Osteoblast (primary cell): ENCODE data around the gene CNOT6. TPM values are rescaled to one million over a fixed set of nuclear protein-coding genes. Genes with fewer than 3 reads are reported as not detected.
"Not testable (repeated sequence)": the region's sequence is repeated elsewhere in the genome, so short reads cannot be mapped to it uniquely, and the experiment has no call there.

Source experiments
- DNase-seq: peaks from one replicate; pipeline ENCODE4 v3.0.0; 2011; ENCODE audit warnings: low spot score, mixed read lengths; ENCODE audit not compliant: insufficient read length; ENCODE audit errors: missing footprints
- H2AFZ ChIP-seq: 2 replicates; pipeline ENCODE4 v1.6.0; 2011; ENCODE audit warnings: mild to moderate bottlenecking, low read length
- H3K27ac ChIP-seq: 2 replicates; pipeline ENCODE4 v1.5.1; 2011; ENCODE audit warnings: mild to moderate bottlenecking, low read depth, low read length, moderate library complexity
- H3K27me3 ChIP-seq: 2 replicates; pipeline ENCODE4 v1.6.0; 2012; ENCODE audit warnings: mild to moderate bottlenecking, control low read depth, inconsistent platforms, low read length, moderate library complexity; ENCODE audit not compliant: insufficient read depth
- H3K36me3 ChIP-seq: 2 replicates; pipeline ENCODE4 v1.5.1; 2011; ENCODE audit warnings: mild to moderate bottlenecking, low read length, control low read depth, moderate library complexity; ENCODE audit not compliant: insufficient read depth
- H3K4me1 ChIP-seq: 2 replicates; pipeline ENCODE4 v1.5.1; 2011; ENCODE audit warnings: mild to moderate bottlenecking, low read length, control low read depth, moderate library complexity; ENCODE audit not compliant: insufficient read depth
- H3K4me2 ChIP-seq: 2 replicates; pipeline ENCODE4 v1.6.0; 2011; ENCODE audit warnings: mild to moderate bottlenecking, low read length; ENCODE audit not compliant: insufficient read depth
- H3K4me3 ChIP-seq: fragments of 200-600 bp; sonication (generic); 3 replicates; pipeline ENCODE4 v1.5.1; 2012; ENCODE audit warnings: mild to moderate bottlenecking, low read length, inconsistent platforms; ENCODE audit not compliant: insufficient read depth
- H3K79me2 ChIP-seq: 2 replicates; pipeline ENCODE4 v1.6.0; 2012; ENCODE audit warnings: mild to moderate bottlenecking, low read length, control low read depth, inconsistent platforms; ENCODE audit not compliant: insufficient read depth
- H3K9me3 ChIP-seq: 2 replicates; pipeline ENCODE4 v1.5.1; 2011; ENCODE audit warnings: low read depth, low read length, control low read depth
- H4K20me1 ChIP-seq: 2 replicates; pipeline ENCODE4 v1.6.0; 2012; ENCODE audit warnings: mild to moderate bottlenecking, low read length, control low read depth; ENCODE audit not compliant: insufficient read depth
- total RNA-seq: library from RNA; depleted of rRNA; stranded (reverse); fragments of >200 nt; gene quantifications from 2 replicates; pipeline ENCODE4 v1.2.3, GENCODE V29; 2012
- TF ChIP-seq, protein P1 (sequence below): IDR thresholded peaks from 2 replicates; pipeline ENCODE4 v1.5.1; 2011; ENCODE audit warnings: mild to moderate bottlenecking, low read depth, low read length, moderate library complexity; ENCODE audit errors: extremely low read depth

The CNOT6 gene
- total RNA-seq, 1 donor, result 8.3 TPM

DNA sequence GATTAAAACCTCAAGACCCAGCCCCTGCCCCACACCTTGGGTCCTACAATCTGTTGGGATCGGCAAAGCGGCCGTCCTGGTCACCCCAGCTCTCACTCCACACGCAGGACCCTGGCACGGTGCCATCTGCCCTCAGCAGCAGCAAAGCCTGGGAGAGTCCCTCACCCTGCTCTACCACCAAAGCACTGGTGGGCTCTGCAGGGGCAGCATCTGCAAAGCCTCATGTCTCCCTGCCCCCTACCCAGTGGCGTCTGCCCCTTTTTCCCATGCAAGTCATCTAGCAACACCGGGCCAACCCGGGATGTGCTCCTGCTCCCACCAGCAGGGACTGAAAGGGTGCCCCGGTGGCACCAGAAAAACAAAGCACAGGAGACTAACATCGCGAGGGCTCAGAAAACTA lies 19.6 kb upstream of the CNOT6 start:
- Histone ChIP-seq H3K27me3 (peaks cover 9% of the 10 kb centered on the region), H3K27ac (no peak overlapping the region), H3K4me3 (no peak overlapping the region), H3K4me2 (no peak overlapping the region), H3K36me3 (no peaks in the 10 kb centered on the region), H3K9me3 (no peaks in the 10 kb centered on the region), H3K79me2 (no peaks in the 10 kb centered on the region), H3K4me1 (no peaks in the 10 kb centered on the region), H2AFZ (no peak overlapping the region), H4K20me1 (no peaks in the 10 kb centered on the region)
- TF ChIP-seq, protein P1, sequence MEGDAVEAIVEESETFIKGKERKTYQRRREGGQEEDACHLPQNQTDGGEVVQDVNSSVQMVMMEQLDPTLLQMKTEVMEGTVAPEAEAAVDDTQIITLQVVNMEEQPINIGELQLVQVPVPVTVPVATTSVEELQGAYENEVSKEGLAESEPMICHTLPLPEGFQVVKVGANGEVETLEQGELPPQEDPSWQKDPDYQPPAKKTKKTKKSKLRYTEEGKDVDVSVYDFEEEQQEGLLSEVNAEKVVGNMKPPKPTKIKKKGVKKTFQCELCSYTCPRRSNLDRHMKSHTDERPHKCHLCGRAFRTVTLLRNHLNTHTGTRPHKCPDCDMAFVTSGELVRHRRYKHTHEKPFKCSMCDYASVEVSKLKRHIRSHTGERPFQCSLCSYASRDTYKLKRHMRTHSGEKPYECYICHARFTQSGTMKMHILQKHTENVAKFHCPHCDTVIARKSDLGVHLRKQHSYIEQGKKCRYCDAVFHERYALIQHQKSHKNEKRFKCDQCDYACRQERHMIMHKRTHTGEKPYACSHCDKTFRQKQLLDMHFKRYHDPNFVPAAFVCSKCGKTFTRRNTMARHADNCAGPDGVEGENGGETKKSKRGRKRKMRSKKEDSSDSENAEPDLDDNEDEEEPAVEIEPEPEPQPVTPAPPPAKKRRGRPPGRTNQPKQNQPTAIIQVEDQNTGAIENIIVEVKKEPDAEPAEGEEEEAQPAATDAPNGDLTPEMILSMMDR, result no peak
- DNase-seq, result no peak

DNA sequence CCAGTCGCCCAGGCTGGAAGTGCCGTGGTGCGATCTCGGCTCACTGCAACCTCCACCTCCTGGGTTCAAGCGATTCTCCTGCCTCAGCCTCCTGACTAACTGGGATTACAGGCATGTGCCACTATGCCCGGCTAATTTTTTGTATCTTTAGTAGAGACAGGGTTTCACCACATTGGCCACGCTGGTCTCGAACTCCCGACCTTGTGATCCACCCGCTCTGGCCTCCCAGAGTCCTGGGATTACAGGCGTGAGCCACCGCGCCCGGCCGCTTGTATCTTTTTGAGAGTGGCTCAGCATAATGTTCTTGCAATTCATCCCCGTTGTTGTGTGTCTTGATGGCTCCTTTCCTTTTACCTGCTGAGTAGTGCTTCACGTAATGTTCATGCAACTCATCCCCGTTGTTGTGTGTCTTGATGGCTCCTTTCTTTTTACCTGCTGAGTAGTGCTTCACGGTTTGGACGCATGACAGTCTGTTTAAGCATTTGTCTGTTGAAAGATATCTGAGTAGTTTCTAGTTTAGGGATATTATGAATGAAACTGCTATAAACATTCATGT lies 18.1 kb upstream of the CNOT6 start:
- DNase-seq, H3K27ac ChIP-seq, H4K20me1 ChIP-seq, H3K4me1 ChIP-seq, H2AFZ ChIP-seq, H3K4me2 ChIP-seq, H3K9me3 ChIP-seq, H3K4me3 ChIP-seq, H3K36me3 ChIP-seq, H3K27me3 ChIP-seq, H3K79me2 ChIP-seq: not testable (repeated sequence)

- Histone ChIP-seq H3K4me1 (no peaks in the 10 kb centered on the region), H3K79me2 (no peaks in the 10 kb centered on the region), H4K20me1 (no peaks in the 10 kb centered on the region), H3K36me3 (no peaks in the 10 kb centered on the region), H3K27ac (no peak overlapping the region), H3K4me2 (no peak overlapping the region), H3K27me3 (no peaks in the 10 kb centered on the region), H3K9me3 (no peaks in the 10 kb centered on the region), H3K4me3 (no peak overlapping the region), H2AFZ (no peak overlapping the region)
- no peak for DNase-seq
- TF ChIP-seq, protein P1, result no peak
These were observed 9.4 kb upstream of the CNOT6 start for GRCh38 chr5:180484813-180485212.

GRCh38 chr5:180486636-180487149 lies 7.5 kb upstream of the CNOT6 start:
- TF ChIP-seq, protein P1, result no peak
- Histone ChIP-seq H3K79me2 (no peaks in the 10 kb centered on the region), H3K27ac (no peak overlapping the region), H3K4me1 (no peaks in the 10 kb centered on the region), H3K4me3 (no peak overlapping the region), H4K20me1 (no peaks in the 10 kb centered on the region), H3K36me3 (no peaks in the 10 kb centered on the region), H2AFZ (no peak overlapping the region), H3K9me3 (no peaks in the 10 kb centered on the region), H3K27me3 (no peaks in the 10 kb centered on the region), H3K4me2 (no peak overlapping the region)
- no peak for DNase-seq
